GM18858 (cell line): ENCODE data around the gene SLF2.

ENCODE experiments used
- ATAC-seq: cut with Tn5 transposase; IDR thresholded peaks from one replicate; pipeline ENCODE4 v1.9.1; 2021; ENCODE audit not compliant: unreplicated experiment

The SLF2 gene

DNA sequence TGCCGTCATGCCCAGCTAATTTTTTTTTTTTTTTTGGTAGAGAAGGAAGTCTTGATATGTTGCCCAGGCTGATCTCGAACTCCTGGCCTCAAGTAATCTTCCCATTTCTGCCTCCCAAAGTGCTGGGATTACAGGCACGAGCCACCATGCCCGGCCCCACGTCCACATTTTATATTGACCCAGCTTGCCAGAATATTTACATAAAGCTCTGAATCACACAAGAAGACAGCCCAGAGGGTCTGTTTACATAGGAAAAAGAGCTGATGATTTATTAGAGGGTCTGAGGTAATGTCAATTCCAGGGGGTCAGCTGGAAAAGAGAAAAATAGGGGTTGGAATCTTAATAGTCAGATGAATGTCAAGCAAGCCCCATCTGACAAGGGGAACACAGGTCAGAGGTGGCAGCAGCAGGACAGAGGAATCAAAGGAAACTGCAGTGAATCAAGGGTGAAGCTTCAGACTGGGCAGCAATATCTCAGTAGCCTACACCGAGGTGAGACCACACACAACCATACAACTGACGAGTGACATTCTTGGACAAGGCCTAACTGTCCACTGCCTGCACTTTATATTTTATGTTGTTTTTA lies 15.8 kb upstream of the SLF2 start:
- ATAC-seq = no peak

DNA sequence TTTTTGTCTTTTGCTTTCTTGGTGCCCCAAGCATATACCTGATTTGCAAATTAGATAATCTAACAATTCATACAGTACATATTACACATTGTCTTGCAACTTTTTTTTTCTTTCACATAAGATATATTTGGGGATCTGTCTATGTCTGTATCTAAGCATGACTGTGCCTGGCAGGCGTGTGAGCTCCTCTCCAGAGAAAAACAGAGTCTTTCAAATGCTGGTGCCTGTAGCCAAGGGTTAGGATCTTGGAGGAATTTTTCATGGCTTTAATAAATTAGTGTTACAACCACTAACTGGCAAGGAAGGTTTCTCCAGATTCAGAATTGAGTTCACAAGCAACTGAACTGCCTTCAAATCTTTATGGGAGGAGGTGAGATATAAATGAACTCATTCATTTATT lies 14.8 kb upstream of the SLF2 start:
- no peak for ATAC-seq

DNA sequence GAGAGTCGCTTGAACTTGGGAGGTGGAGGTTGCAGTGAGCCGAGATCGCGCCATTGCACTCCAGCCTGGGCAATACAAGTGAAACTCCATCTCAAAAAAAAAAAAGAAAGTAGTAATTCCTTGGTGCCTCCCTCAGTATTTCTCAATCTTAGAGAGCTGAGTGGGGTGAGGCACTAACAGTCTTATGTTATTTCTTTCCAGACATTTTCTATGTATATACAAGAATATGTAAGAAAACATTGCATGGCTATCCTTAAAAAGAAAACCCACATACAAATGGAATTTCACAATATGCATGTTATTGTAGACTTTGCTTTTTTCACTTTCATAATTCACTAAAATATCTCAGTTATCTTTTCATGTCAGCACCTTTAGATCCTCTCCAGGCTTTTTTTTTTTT lies 13.6 kb upstream of the SLF2 start:
- ATAC-seq = no peak

DNA sequence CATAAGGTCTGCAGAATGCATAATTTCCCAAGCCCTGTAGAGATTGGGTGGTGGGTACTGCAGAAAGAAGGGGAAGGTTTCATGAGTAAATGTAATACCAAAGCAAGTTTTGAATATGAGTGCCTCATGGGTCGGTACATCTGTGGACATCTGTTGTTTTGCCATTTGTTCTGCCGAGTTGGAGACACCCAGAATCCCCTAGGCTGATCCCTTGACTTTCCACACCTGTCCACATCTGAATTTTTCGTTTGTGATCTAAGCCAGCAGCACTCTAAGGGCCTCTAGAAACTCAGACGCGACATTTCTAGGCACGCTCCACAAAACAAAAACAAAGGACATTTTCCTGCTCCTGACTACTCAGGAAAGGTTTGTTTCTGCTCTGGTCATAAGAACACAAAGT lies 11.7 kb upstream of the SLF2 start:
- ATAC-seq = no peak

DNA sequence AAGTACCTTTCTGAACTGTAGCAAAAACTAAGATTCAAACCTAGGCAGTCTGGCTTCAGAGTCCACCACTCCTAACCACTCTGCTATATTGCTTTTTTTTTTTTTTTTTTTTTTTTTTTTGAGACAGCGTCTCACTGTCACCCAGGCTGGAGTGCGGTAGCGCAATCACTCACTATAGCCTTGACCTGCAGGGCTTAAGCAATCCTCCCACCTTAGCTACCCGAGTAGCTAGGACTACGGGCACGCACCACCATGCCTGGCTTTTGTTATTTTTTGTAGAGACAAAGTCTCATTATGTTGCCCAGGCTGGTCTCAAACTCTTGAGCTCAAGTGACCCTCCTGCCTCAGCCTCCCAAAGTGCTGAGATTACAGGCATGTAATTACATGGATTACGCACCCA lies 10.1 kb upstream of the SLF2 start:
- ATAC-seq = no peak

DNA sequence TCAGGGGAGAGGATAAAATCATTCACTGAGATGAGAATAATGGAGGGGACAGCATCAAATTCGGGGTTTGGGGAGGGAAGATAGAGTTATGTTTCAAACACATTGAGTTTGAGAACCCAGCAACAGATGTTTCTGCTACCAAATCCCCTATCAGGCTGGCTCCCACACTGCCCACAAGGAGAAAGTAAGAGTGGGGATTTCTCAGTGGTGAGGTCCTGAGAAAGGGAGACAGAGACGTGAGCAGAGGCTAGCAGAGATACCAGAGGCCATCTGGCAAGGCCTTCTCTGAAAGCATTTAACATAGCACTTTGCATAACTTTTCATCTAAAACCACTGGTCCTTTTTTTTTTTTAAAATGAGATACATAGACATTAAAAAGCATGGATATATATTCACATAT lies 7.8 kb upstream of the SLF2 start:
- ATAC-seq = no peak

DNA sequence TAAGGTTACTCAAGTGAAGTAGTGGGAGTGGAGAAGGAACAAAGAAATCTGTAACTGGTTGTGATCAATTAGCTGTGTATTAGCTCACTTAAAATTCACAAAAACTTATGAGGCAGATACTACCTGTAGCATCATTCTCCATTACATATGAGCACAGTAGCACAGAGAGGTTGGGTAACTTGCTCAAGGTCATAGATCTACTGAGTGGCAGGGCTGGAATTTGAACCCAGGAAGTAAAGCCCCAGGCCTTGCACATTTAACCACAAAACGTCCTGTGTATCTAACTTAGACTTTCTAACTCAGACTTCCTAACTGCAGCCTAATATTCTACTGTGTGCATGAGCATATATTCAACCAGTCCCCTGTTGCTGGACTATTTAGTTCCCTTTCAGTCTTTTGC lies 5.6 kb upstream of the SLF2 start:
- no peak for ATAC-seq

DNA sequence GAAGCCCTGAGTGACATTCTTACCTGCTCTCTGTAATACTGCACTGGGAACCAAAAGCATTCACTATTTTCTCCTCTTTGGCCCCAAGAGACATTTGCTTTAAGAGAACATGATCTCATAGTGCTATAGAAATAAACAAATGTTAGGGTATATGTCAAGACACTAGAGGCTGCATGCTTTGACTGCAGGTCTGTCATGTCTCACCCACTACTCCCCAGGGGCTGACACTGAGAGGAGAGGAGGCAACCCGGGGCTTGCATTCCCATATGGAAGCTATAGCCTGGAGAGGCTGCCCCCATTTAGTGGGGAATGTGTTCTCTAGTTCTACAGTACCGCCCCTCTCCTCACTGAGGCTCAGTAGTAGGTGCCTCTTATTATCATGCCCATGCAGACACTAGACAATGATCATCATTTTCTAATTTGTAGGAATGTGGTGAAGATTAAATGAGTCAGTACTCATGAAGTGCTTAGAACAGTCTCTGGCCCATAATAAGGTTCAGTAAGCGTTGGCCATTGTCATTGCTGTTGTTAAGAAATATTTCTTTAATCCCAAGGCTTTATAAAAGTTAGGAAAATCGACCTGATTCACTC lies 4.9 kb upstream of the SLF2 start:
- no peak for ATAC-seq

DNA sequence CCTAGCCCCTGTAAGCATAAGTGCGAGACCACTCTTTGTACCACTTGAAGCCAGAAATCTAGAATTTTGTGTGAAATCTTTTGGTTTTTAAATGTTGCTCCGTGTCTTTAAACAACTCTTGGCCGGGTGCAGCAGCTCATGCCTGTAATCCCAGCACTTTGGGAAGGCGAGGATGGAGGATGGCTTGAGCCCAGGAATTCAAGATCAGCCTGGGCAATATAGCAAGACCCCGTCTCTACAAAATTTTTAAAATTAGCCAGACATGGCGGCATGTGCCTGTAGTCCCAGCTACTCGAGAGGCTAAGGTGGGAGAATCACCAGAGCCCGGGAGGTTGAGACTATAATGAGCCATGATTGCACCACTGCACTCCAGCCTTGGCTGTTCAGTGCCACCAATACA lies 4.4 kb upstream of the SLF2 start:
- no peak for ATAC-seq

DNA sequence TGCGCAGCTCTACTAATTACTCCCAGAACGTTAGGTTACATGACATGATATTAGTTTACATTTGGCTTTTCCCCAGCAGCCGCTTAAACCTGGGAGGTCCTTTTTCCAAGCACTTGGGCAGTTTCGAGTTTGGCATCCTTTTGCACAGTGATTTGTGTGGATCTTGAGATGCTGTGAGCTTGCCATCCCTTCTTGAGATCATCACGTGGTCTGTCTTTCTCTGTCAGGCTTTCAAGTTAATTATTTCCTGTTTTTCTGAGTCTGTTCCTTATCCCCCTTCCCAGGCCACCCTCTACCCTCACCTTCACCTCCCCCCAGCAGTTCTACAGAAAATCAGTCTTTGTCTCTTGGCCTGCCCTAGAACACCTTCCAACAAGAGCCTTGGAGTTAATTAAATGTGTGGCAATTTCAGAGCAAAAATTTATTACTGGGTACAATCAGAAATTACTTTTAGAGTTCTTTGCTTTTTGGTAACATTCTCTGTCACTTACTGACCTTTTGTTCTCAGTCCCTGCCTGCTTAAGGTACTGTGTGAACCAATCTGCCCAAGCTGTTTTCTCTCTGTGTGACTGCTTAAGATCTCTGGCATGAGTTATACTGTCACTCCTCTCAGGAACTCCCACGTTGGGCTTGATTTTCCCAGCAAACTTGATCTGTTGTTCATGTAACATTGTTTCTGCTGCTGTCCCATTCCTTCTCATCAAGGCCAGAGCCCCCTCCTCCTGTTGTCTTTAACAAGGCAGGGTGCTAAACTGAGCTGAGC lies 3.1 kb upstream of the SLF2 start:
- no peak for ATAC-seq

DNA sequence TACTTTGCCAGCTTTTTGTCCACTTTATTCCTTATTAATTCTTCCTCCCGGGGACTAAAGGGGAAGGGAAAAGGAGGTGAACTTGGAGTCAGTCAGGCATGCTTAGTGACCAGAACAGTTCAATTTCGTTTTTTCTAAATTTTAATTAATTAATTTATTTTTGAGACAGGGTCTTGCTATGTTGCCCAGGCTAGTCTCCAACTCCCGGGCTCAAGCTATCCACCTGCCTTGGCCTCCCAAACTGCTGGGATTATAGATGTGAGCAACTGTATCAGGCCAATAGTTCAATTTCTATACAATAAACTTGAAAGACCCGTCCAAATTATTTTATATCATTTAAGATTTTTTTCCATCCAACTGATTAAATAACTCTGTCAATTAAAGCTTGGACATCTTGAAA lies 1.3 kb upstream of the SLF2 start:
- ATAC-seq = no peak

DNA sequence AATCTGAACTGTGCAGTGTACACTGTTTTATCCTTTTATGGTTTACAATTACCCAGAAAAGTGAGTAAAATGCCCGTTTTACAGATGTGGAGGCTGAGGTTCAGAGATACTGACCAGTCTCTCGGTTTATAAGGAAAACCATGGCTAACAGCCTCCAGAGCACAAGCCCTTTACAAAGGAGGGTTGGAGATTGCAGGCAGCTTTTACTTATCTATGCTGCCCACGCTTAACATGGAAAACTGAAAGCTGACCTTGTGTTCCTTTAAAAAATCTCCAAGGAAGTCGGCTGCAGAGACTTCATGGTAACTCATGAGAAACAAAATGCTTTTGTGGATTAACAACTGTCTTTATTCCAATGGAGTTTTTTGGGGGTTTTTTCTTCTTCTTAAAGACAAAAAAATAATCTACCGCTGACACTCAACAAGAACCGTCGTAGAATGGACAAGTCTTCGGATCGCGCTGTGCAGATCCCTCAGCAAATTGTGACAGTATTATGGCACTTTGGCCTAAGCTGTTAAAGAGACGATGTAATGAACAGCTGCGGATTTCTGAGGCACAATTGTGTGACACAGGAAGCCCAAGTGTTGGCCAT lies 654 bp upstream of the SLF2 start:
- no peak for ATAC-seq

DNA sequence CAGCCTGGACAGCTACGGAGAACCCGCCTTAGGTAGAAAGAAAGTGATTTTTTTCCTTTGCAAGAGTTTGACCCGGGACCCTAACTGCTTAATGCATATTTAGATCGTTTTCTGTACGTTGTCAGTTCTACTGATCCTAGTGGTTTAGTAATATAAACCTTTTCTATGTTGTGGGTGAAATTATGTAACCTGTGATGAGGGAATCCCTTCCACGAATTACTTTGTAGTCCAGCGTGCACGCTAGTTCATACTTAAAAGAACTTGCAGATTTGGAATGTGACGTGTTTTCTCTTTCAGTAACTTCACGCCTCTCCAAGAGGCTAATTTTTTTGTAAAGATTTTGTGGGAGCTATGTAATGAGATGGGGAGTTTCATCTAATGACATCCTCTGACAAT lies 705 bp downstream of the SLF2 start:
- ATAC-seq = no peak

DNA sequence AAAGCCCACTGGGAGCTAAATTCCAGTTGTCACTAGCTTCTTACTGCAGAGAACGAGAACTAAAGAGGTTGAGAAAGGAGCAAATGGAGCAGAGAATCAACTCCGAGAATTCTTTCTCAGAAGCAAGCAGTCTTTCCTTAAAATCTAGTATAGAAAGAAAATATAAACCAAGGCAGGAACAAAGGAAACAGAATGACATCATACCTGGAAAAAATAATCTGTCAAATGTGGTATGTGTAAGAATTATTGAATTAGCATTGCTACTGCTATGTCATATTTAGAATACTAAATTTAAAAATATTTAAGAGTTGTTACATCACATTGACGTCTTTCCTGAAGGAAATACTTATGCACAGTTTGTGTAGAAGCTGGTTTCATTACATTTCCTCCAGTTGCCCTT lies 4.3 kb downstream of the SLF2 start:
- ATAC-seq = no peak

DNA sequence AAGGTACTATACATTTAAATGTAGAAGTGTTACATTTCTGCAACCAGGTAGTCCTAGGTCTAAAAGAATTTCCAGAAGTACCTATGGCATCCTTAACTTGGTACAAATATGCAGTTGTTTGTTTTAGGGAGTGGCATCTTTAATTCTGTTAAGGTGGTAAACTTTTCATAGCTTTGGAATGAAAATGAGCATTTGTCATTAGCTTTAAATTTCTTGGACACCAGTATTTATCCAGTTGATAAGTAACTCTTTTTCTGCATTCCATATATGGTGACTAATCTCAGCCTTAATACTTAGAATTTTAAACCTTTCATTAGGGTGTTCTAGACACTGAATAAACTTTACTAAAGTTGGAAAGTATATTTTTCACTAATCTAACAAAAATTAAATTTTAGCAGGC lies 10.8 kb downstream of the SLF2 start:
- no peak for ATAC-seq

DNA sequence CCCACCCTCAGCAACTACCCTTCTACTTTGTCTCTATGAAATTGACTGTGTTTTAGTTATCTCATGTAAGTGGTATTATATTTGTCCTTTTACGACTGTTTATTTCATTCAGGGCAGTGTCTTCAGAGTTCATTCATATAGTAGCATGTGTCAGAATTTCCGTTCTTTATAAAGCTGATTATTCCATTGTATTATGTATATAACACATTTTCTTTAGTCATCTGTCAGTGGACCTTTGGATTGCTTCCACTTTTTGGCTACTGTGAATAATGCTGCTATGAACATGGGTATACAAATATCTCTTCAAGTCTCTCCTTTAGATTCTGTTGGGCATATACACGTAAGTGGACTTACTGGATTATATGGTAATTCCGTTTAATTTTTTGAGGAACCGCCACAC lies 14.5 kb downstream of the SLF2 start:
- ATAC-seq = no peak

DNA sequence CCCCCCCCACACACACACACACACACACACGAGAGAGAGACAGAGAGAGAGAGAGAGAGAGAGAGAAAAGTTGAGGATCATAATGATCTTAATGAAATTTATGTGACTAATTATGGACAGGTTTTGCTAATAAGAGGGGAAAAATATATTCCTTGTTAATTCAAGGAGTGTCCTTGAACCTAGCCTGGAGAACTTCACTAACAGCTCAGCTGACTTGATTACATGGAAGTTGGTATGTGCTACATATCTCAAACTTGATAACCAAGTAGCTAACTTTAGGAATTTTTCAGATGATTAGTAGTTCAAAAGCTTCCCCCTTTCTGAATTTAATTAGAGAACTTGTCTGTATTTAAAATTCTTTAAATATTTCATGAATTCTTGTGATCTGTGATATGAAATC lies 15.3 kb downstream of the SLF2 start:
- no peak for ATAC-seq

DNA sequence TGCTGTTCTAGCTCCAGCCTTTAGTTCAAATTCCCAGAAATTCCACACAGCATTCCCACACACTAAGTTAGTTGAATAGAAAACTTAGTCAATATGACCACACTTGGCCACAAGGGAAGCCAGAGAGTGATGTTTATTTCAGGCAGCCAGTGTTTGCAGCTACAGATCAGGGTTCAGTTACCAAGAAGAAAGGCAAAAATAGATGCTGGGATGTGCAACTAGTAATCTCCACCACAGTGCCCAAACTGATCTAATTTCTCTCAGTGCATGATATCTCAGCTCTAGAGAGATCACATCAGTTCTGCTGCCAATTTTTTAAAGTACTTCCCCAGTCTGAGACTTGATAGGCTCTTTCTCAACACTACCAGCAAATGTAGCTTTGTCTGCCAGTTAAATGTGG lies 17.6 kb downstream of the SLF2 start:
- no peak for ATAC-seq

DNA sequence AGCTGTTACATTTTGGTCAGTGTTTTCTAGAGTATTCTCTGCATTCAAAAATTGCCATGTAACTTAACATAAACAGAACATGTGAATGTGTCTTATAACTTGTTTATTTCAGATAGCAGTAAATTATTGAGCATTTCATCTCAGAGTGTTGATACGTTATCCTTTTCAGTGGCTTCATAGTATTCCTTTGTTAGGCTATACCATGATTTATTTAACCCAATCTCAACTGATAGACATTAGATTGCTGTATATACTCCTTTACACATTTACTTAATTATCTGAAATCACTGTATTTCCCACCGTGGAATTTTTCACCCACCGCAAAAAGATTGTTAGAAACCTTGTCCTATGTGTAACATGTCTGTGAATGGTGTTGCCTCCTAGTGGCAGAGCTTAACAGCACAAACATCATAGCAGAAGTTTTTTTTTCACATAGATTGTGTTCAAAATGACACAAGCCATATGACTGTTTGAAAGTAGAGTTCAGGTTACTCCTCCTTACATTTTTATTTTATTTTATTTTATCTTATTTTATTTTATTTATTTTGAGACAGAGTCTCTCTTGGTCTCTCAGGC lies 21.4 kb downstream of the SLF2 start:
- ATAC-seq = no peak

DNA sequence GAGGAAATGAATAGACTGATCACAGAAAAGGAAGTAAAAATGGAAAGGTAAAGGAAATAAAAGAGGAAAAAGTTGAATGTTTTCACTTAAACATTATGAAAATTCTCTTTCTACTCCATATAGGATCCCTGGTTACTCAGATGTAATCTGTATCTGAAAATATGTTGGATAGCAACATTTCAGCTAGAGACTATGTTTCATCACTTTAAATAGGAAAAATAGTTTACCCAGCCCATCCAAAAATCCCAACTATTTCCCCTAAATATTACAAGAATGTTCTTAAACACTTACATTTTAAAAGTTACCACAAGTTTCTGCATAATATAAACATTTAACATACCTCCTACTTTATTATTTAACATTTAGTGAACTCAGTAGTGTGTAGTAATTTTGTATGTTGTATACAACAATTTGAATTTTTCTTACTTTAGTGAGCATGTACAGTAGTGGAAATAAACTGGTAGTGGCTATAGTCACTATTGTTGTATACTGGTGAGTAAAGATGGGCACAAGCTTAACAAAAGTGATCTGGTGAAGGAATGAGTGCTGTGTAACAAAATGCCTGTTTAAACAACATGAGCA lies 27.1 kb downstream of the SLF2 start:
- ATAC-seq = no peak

DNA sequence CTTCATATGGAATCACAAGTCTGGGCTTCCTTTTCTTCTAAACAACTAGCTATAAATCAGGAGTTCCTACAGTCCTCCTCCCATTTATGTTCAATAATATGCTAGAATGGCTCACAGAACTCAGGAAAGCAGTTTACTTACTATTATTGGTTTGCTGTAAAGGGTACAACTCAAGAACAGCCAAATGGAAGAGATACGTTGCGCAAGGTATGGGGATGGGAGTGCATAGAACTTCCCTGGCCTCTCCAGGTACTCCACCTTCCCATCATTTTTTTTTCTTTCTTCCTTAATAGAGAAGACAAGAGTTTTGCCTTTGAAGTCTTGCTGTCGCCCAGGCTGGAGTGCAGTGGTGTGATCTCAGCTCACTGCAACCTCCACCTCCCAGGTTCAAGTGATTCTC lies 29.5 kb downstream of the SLF2 start:
- no peak for ATAC-seq

DNA sequence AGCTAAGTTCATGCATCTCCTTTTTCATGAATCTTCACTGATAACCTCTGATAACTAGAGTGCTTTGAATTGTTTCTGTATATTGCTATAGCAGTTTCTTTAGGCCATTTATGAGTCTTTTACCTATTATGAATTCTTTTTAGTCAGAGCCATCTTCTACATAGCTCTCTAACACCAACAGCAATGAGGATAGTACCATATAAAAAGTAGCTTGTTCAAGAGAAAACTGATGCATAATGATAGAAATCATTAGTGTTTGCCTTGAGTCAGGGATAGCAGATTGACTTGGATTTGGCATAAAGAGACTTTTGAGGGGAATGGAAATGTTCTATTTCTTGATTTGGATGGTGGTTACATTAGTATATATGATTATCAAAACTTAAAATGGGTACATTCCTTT lies 30.7 kb downstream of the SLF2 start:
- ATAC-seq = no peak
